GM20431 (cell line): ENCODE results near the gene ADAMTS13.

Experiments used
- in situ Hi-C: fragments of 300-500 bp; cut with MseI, MboI; formaldehyde crosslinking; loops from one replicate; pipeline ENCODE4 v1.15.0; 2020; ENCODE audit warnings: low sequenced_read_pairs; ENCODE audit not compliant: unreplicated experiment

The ADAMTS13 gene

GRCh38 chr9:133468374-133468773 is 46.2 kb downstream of the ADAMTS13 start:
- in situ Hi-C loops = no loop called here

- in situ Hi-C loops = no loop called here
These were observed 46.7 kb downstream of the ADAMTS13 start for GRCh38 chr9:133468777-133469421.

- in situ Hi-C loops = no loop called here
These were observed 48.3 kb downstream of the ADAMTS13 start for GRCh38 chr9:133470427-133470924.

- in situ Hi-C loops = no loop called here
These were observed 48.8 kb downstream of the ADAMTS13 start for GRCh38 chr9:133470988-133471387.

- in situ Hi-C loops = no loop called here
These were observed 49.5 kb downstream of the ADAMTS13 start for GRCh38 chr9:133471551-133472276.

- in situ Hi-C loops = no loop called here
These were observed 50.1 kb downstream of the ADAMTS13 start for GRCh38 chr9:133472277-133472645.

- in situ Hi-C loops = no loop called here
These were observed 50.7 kb downstream of the ADAMTS13 start for GRCh38 chr9:133472753-133473378.

- in situ Hi-C loops = no loop called here
These were observed 51.6 kb downstream of the ADAMTS13 start for GRCh38 chr9:133473743-133474142.

GRCh38 chr9:133474215-133474614 is 52.0 kb downstream of the ADAMTS13 start:
- in situ Hi-C loops = no loop called here

- in situ Hi-C loops = no loop called here
These were observed 52.7 kb downstream of the ADAMTS13 start for GRCh38 chr9:133474853-133475252.

GRCh38 chr9:133475292-133476012 is 53.3 kb downstream of the ADAMTS13 start:
- in situ Hi-C loops = no loop called here

GRCh38 chr9:133476036-133476931 is 54.1 kb downstream of the ADAMTS13 start:
- in situ Hi-C loops = no loop called here

- in situ Hi-C loops = no loop called here
These were observed 54.8 kb downstream of the ADAMTS13 start for GRCh38 chr9:133476941-133477340.

GRCh38 chr9:133477461-133477860 is 55.3 kb downstream of the ADAMTS13 start:
- in situ Hi-C loops = no loop called here

GRCh38 chr9:133477992-133478850 is 56.1 kb downstream of the ADAMTS13 start:
- in situ Hi-C loops = no loop called here

GRCh38 chr9:133478851-133479711 is 56.9 kb downstream of the ADAMTS13 start, which contains the start of gene SLC2A6:
Gene SLC2A6, minus strand, starts transcription at chr9:133479099. Its CDS starts 40 bp downstream, at chr9:133479059.
- in situ Hi-C loops = no loop called here

GRCh38 chr9:133483611-133484010 is 61.4 kb downstream of the ADAMTS13 start:
- in situ Hi-C loops = loop anchor here (10.0 kb wide), 1 partner anchor 299 kb away; no protein-coding TSS in a partner anchor
